A549 (cell line): ENCODE results near the gene SLC8A1. TPM values are rescaled to one million over a fixed set of nuclear protein-coding genes. Genes with fewer than 3 reads are reported as not detected.

ENCODE experiments used
- ATAC-seq, 2 experiments: fragments of 200-7000 bp in 1 of 2; fragments of >200 bp in 1 of 2; cut with Nextera tagmentation in 1 of 2; cut with Tn5 transposase in 1 of 2; 3 replicates each; pipeline versions ENCODE4 v1.8.0 to v1.9.1; 2018 to 2020; ENCODE audit warnings: mild to moderate bottlenecking in 1 of 2, moderate library complexity in 1 of 2
- CTCF ChIA-PET: fragments of 300-600 bp; sonication (Branson Sonifier 250); formaldehyde crosslinking; extraction: SDS; loops from one replicate; lab custom pipeline; 2021; ENCODE audit warnings: antibody characterized with exemption, inconsistent platforms; lab: Yijun Ruan, JAX
- POLR2A ChIA-PET: fragments of 350-600 bp; formaldehyde crosslinking; extraction: SDS; loops from one replicate; lab custom pipeline; 2021; ENCODE audit warnings: antibody characterized with exemption, inconsistent platforms; lab: Yijun Ruan, JAX
- DNase-seq, 2 experiments: peaks; one replicate each; pipeline versions ENCODE4 v3.0.0 to v3.0.0-alpha.2; 2011 to 2016; ENCODE audit warnings: low read depth in 1 of 2, low spot score in 1 of 2
- FAIRE-seq: peaks from 2 replicates; lab custom pipeline; 2011; peaks lifted over from hg19 to GRCh38; lab: Jason Lieb, UNC
- H3K27ac ChIP-seq, 2 experiments: fragments of >200 bp; sonication (Bioruptor Twin); formaldehyde crosslinking; 3 replicates each; pipeline ENCODE4 v1.5.1; 2016 to 2017
- H3K4me1 ChIP-seq: fragments of >200 bp; sonication (Bioruptor Twin); formaldehyde crosslinking; 3 replicates; pipeline ENCODE4 v1.6.1; 2016
- H3K4me2 ChIP-seq: fragments of >200 bp; sonication (Bioruptor Twin); formaldehyde crosslinking; 3 replicates; pipeline ENCODE4 v1.6.1; 2016
- H3K4me3 ChIP-seq: fragments of >200 bp; sonication (Bioruptor Twin); formaldehyde crosslinking; 3 replicates; pipeline ENCODE4 v1.5.1; 2016
- H3K9me3 ChIP-seq: fragments of >200 bp; sonication (Bioruptor Twin); formaldehyde crosslinking; 3 replicates; pipeline ENCODE4 v1.6.1; 2016
- BCL3 ChIP-seq: fragments of >200 bp; sonication (Bioruptor Twin); formaldehyde crosslinking; IDR thresholded peaks from 3 replicates; pipeline ENCODE4 v1.6.1; 2016
- CHD2 ChIP-seq: fragments of 150-350 bp; IDR thresholded peaks from 2 replicates; pipeline ENCODE4 v1.6.1; 2014; ENCODE audit warnings: low read length; ENCODE audit not compliant: partially characterized antibody
- E2F6 ChIP-seq: IDR thresholded peaks from 2 replicates; pipeline ENCODE4 v1.6.1; 2012; ENCODE audit warnings: low read depth, borderline replicate concordance
- EHMT2 ChIP-seq: fragments of 200-600 bp; sonication (generic); IDR thresholded peaks from 2 replicates; pipeline ENCODE4 v1.6.1; 2016; ENCODE audit warnings: antibody characterized with exemption, low read depth, mild to moderate bottlenecking, moderate library complexity
- ELK1 ChIP-seq: fragments of 150-350 bp; IDR thresholded peaks from 2 replicates; pipeline ENCODE4 v1.6.1; 2014; ENCODE audit warnings: low read depth, mild to moderate bottlenecking, low read length
- FOXS1 ChIP-seq: fragments of 250-450 bp; sonication (Bioruptor Pico); IDR thresholded peaks from 2 replicates; pipeline ENCODE4 v1.5.0; 2020; ENCODE audit warnings: mild to moderate bottlenecking, moderate library complexity
- GATA3 ChIP-seq: IDR thresholded peaks from 2 replicates; pipeline ENCODE4 v1.6.1; 2012; ENCODE audit warnings: borderline replicate concordance
- HEYL ChIP-seq: fragments of 250-450 bp; sonication (Bioruptor Pico); IDR thresholded peaks from 2 replicates; pipeline ENCODE4 v1.8.0; 2021; ENCODE audit warnings: mild to moderate bottlenecking, moderate library complexity
- HMGXB4 ChIP-seq: fragments of 250-450 bp; sonication (Bioruptor Pico); IDR thresholded peaks from 2 replicates; pipeline ENCODE4 v1.5.0; 2021; ENCODE audit warnings: mild to moderate bottlenecking, moderate library complexity, borderline replicate concordance
- HOXA7 ChIP-seq: fragments of 250-450 bp; sonication (Bioruptor Pico); IDR thresholded peaks from 2 replicates; pipeline ENCODE4 v1.5.0; 2020; ENCODE audit warnings: mild to moderate bottlenecking, moderate library complexity
- HOXB13 ChIP-seq: fragments of 250-450 bp; sonication (Bioruptor Pico); IDR thresholded peaks from 2 replicates; pipeline ENCODE4 v1.5.0; 2020; ENCODE audit warnings: low read depth, mild to moderate bottlenecking, moderate library complexity
- HOXB5 ChIP-seq: fragments of 250-450 bp; sonication (Bioruptor Pico); IDR thresholded peaks from 2 replicates; pipeline ENCODE4 v1.5.0; 2020; ENCODE audit warnings: mild to moderate bottlenecking, moderate library complexity
- KDM1A ChIP-seq: fragments of 200-600 bp; sonication (generic); IDR thresholded peaks from 2 replicates; pipeline ENCODE4 v1.6.1; 2016; ENCODE audit warnings: low read depth, mild to moderate bottlenecking
- KDM5A ChIP-seq: fragments of 200-600 bp; sonication (generic); IDR thresholded peaks from 2 replicates; pipeline ENCODE4 v1.6.1; 2016; ENCODE audit warnings: antibody characterized with exemption, mild to moderate bottlenecking
- NR3C1 ChIP-seq: fragments of >200 bp; sonication (Bioruptor Twin); formaldehyde crosslinking; IDR thresholded peaks from 3 replicates; pipeline ENCODE4 v1.6.1; 2017
- POLR2A ChIP-seq: IDR thresholded peaks from 2 replicates; pipeline ENCODE4 v1.6.1; 2012; ENCODE audit warnings: mild to moderate bottlenecking, low read length
- RAD21 ChIP-seq, 2 experiments: fragments of >200 bp in 1 of 2; sonication (Bioruptor Twin) in 1 of 2; formaldehyde crosslinking in 1 of 2; IDR thresholded peaks in 1 of 2; conservative IDR thresholded peaks in 1 of 2; 2 replicates in 1 of 2; 3 replicates in 1 of 2; pipeline ENCODE4 v1.6.1; 2012 to 2018; ENCODE audit warnings: inconsistent platforms in 1 of 2
- RARB ChIP-seq: fragments of 250-450 bp; sonication (Bioruptor Pico); IDR thresholded peaks from 2 replicates; pipeline ENCODE4 v1.8.0; 2021; ENCODE audit warnings: mild to moderate bottlenecking, moderate library complexity
- REST ChIP-seq: fragments of 200-600 bp; sonication (generic); IDR thresholded peaks from 2 replicates; pipeline ENCODE4 v1.6.1; 2016; ENCODE audit warnings: antibody characterized with exemption, mild to moderate bottlenecking, moderate library complexity
- RFX5 ChIP-seq: fragments of 450-650 bp; IDR thresholded peaks from 2 replicates; pipeline ENCODE4 v1.7.1; 2014; ENCODE audit warnings: antibody characterized with exemption, mild to moderate bottlenecking, moderate library complexity
- USF2 ChIP-seq: fragments of 450-650 bp; IDR thresholded peaks from 2 replicates; pipeline ENCODE4 v1.6.1; 2014; ENCODE audit warnings: antibody characterized with exemption
- ZFP36 ChIP-seq: fragments of 450-650 bp; IDR thresholded peaks from 2 replicates; pipeline ENCODE4 v1.6.1; 2014; ENCODE audit warnings: borderline replicate concordance; ENCODE audit not compliant: partially characterized antibody
- ZNF302 ChIP-seq: fragments of 250-450 bp; sonication (Bioruptor Pico); IDR thresholded peaks from 2 replicates; pipeline ENCODE4 v1.9.0; 2021; ENCODE audit warnings: inconsistent platforms, mild to moderate bottlenecking, moderate library complexity
- ZSCAN20 ChIP-seq: fragments of 250-450 bp; sonication (Bioruptor Pico); IDR thresholded peaks from 2 replicates; pipeline ENCODE4 v1.8.0; 2022; ENCODE audit warnings: mild to moderate bottlenecking, moderate library complexity
- WGBS: methylation state at CpG from one replicate; pipeline ENCODE4 v1.1.6; 2017; ENCODE audit errors: missing lambda C conversion rate; 5-methylcytosine and 5-hydroxymethylcytosine counted together
- polyA plus RNA-seq, 4 experiments: library from polyadenylated mRNA; depleted of rRNA in 3 of 4; stranded (reverse); fragments of >200 nt; fragmentation: RNase III in 1 of 4; extraction: RNeasy Plus Mini Kit Qiagen cat#74134 plus additional on column Dnase treatment in 1 of 4; gene quantifications; 2 replicates in 3 of 4; 3 replicates in 1 of 4; pipeline ENCODE4 v1.2.3, GENCODE V29; 2011 to 2017

The SLC8A1 gene
- polyA plus RNA-seq, 2 of the 4 experiments (the other 2 are of a cell fraction): 0.28 to 0.92 TPM

GRCh38 chr2:40256008-40256407, 195.9 kb downstream of the SLC8A1 start:
- TF ChIP-seq RARB (CRISPR knock-in tag) (no peak), BCL3 (no peak), POLR2A (no peak), HOXA7 (CRISPR knock-in tag) (no peak), KDM5A (no peak), KDM1A (no peak), GATA3 (no peak), HEYL (CRISPR knock-in tag) (no peak), USF2 (no peak)
- H3K4me1 ChIP-seq: no peaks in the 10 kb centered on the region
- ChIA-PET CTCF (no interaction called here), POLR2A (no interaction called here)
- 36% methylated on average over 6 of the region's 6 CpGs for WGBS
- DNase-seq: no peak
- ATAC-seq: no peak
- no peak for FAIRE-seq
- no peak overlapping the region for H3K27ac ChIP-seq
- no peak overlapping the region for H3K4me2 ChIP-seq
- no peak overlapping the region for H3K4me3 ChIP-seq
- no peaks in the 10 kb centered on the region for H3K9me3 ChIP-seq

- H3K4me1 ChIP-seq: no peaks in the 10 kb centered on the region
- H3K4me2 ChIP-seq: no peak overlapping the region
- DNase-seq (no peak), ATAC-seq (no peak), FAIRE-seq (no peak)
- no peak overlapping the region for H3K27ac ChIP-seq
- POLR2A ChIA-PET: no interaction called here
- no peaks in the 10 kb centered on the region for H3K9me3 ChIP-seq
- TF ChIP-seq FOXS1 (no peak), RAD21 (conservative IDR thresholded peaks at IDR 0.05 in 1 of 2, IDR thresholded peaks at IDR 0.05 in 1 of 2) (no peak), HEYL (CRISPR knock-in tag) (no peak), HMGXB4 (CRISPR knock-in tag) (no peak), NR3C1 (no peak), HOXB5 (no peak), ZFP36 (no peak)
- no peak overlapping the region for H3K4me3 ChIP-seq
- CTCF ChIA-PET: no interaction called here
Measured at GRCh38 chr2:40255103-40255502, 196.8 kb downstream of the SLC8A1 start.

- Histone ChIP-seq H3K9me3 (no peaks in the 10 kb centered on the region), H3K4me2 (no peak overlapping the region), H3K4me1 (no peaks in the 10 kb centered on the region), H3K4me3 (no peak overlapping the region), H3K27ac (no peak overlapping the region)
- FAIRE-seq: no peak
- no peak for DNase-seq
- ATAC-seq: no peak
- ChIA-PET CTCF (interaction anchor here (0.9 kb wide), 1 partner anchor 10 kb away, joined by 3 read pairs; no protein-coding TSS in a partner anchor), POLR2A (no interaction called here)
- WGBS: 10% methylated on average over 1 of the region's 1 CpG
- TF ChIP-seq REST (no peak), ELK1 (no peak), POLR2A (no peak), ZNF302 (CRISPR knock-in tag) (no peak), RFX5 (no peak), ZSCAN20 (no peak), E2F6 (no peak), RAD21 (conservative IDR thresholded peaks at IDR 0.05 in 1 of 2, IDR thresholded peaks at IDR 0.05 in 1 of 2) (no peak), RARB (CRISPR knock-in tag) (no peak), EHMT2 (no peak), HOXB13 (CRISPR knock-in tag) (no peak), CHD2 (no peak)
Measured at GRCh38 chr2:40254611-40255010, 197.3 kb downstream of the SLC8A1 start.
